HL-60 (cell line): ENCODE measurements around the gene IL17F.

Experiments
- CTCF ChIP-seq: IDR thresholded peaks from one replicate; pipeline ENCODE4 v1.5.1; 2011; ENCODE audit warnings: low read length, control low read depth, inconsistent platforms; ENCODE audit not compliant: insufficient read depth
- POLR2AphosphoS5 ChIP-seq: IDR thresholded peaks from 2 replicates; pipeline ENCODE4 v1.6.1; 2012; ENCODE audit warnings: low read depth
- REST ChIP-seq: IDR thresholded peaks from 2 replicates; pipeline ENCODE4 v1.6.1; 2012; ENCODE audit warnings: low read depth; ENCODE audit not compliant: insufficient replicate concordance

- no peak for TF ChIP-seq CTCF
- TF ChIP-seq POLR2AphosphoS5 = no peak
- no peak for TF ChIP-seq REST
These were observed 38.8 kb upstream of the IL17F start for GRCh38 chr6:52283111-52283510.
